GM23338 (cell line): Measurements from ENCODE around the gene CYTH3. TPM values are rescaled to one million over a fixed set of nuclear protein-coding genes. Genes with fewer than 3 reads are reported as not detected.

ENCODE experiments used
- ATAC-seq: fragments of 200-7000 bp; cut with Tn5 transposase; 3 replicates; pipeline ENCODE4 v1.9.1; 2020
- DNase-seq: peaks from one replicate; pipeline ENCODE4 v3.0.0-alpha.2; 2015; ENCODE audit warnings: low spot score
- H2AFZ ChIP-seq: fragments of 200-600 bp; sonication (generic); 2 replicates; pipeline ENCODE4 v1.8.0; 2016; ENCODE audit warnings: antibody characterized with exemption, mild to moderate bottlenecking, moderate library complexity
- H3F3A ChIP-seq: fragments of 200-600 bp; sonication (generic); replicated peaks from 2 replicates; pipeline ENCODE4 v1.8.0; 2017; ENCODE audit warnings: antibody characterized with exemption, mixed run types, low read depth
- H3K27ac ChIP-seq: fragments of 200-600 bp; sonication (generic); 2 replicates; pipeline ENCODE4 v1.6.1; 2016; ENCODE audit warnings: low read depth
- H3K27me3 ChIP-seq: fragments of 200-600 bp; sonication (generic); 2 replicates; pipeline ENCODE4 v1.8.0; 2016; ENCODE audit warnings: mild to moderate bottlenecking, mixed run types, moderate library complexity; ENCODE audit not compliant: insufficient read depth
- H3K36me3 ChIP-seq: fragments of 200-600 bp; sonication (generic); 2 replicates; pipeline ENCODE4 v1.8.0; 2016; ENCODE audit warnings: mild to moderate bottlenecking; ENCODE audit not compliant: insufficient read depth
- H3K4me1 ChIP-seq: fragments of 200-600 bp; sonication (generic); 2 replicates; pipeline ENCODE4 v1.8.0; 2016; ENCODE audit warnings: mild to moderate bottlenecking, moderate library complexity; ENCODE audit not compliant: insufficient read depth
- H3K4me2 ChIP-seq: fragments of 200-600 bp; sonication (generic); 2 replicates; pipeline ENCODE4 v1.7.1; 2017; ENCODE audit warnings: mixed run types
- H3K4me3 ChIP-seq: fragments of 200-600 bp; sonication (generic); 2 replicates; pipeline ENCODE4 v1.6.1; 2016; ENCODE audit warnings: mixed run types
- H3K79me2 ChIP-seq: fragments of 200-600 bp; sonication (generic); replicated peaks from 2 replicates; pipeline ENCODE4 v1.8.0; 2017; ENCODE audit warnings: mild to moderate bottlenecking; ENCODE audit not compliant: insufficient read depth
- H3K9me2 ChIP-seq: fragments of 200-600 bp; sonication (generic); 2 replicates; pipeline ENCODE4 v1.8.0; 2017; ENCODE audit not compliant: insufficient read depth
- H4K20me1 ChIP-seq: fragments of 200-600 bp; sonication (generic); replicated peaks from 2 replicates; pipeline ENCODE4 v1.8.0; 2017; ENCODE audit warnings: mild to moderate bottlenecking; ENCODE audit not compliant: insufficient read depth
- H3K27ac Mint-ChIP-seq: 2 replicates; pipeline ENCODE4 v1.8.0; 2020; ENCODE audit warnings: inconsistent platforms, mild to moderate bottlenecking, moderate library complexity, mixed read lengths
- H3K27me3 Mint-ChIP-seq: 3 replicates; pipeline ENCODE4 v1.8.0; 2022; ENCODE audit warnings: low read depth, mild to moderate bottlenecking, moderate library complexity, mixed read lengths, inconsistent platforms; ENCODE audit not compliant: insufficient read depth, poor library complexity
- H3K36me3 Mint-ChIP-seq: 3 replicates; pipeline ENCODE4 v1.8.0; 2021; ENCODE audit warnings: low read depth, mild to moderate bottlenecking, inconsistent platforms, moderate library complexity, mixed read lengths
- H3K4me1 Mint-ChIP-seq: 3 replicates; pipeline ENCODE4 v1.8.0; 2020; ENCODE audit warnings: mild to moderate bottlenecking, inconsistent platforms, mixed read lengths
- H3K4me3 Mint-ChIP-seq: 3 replicates; pipeline ENCODE4 v1.8.0; 2021; ENCODE audit warnings: moderate library complexity, mild to moderate bottlenecking, inconsistent platforms, mixed read lengths
- H3K9me3 Mint-ChIP-seq: 3 replicates; pipeline ENCODE4 v1.8.0; 2020; ENCODE audit warnings: moderate library complexity, mild to moderate bottlenecking, inconsistent platforms, mixed read lengths
- CREB1 ChIP-seq: fragments of 250-450 bp; sonication (Bioruptor Pico); IDR thresholded peaks from 2 replicates; pipeline ENCODE4 v1.5.0; 2020; ENCODE audit warnings: low read depth, mild to moderate bottlenecking, moderate library complexity
- CTCF ChIP-seq, 2 experiments: fragments of 200-600 bp in 1 of 2; sonication (generic) in 1 of 2; conservative IDR thresholded peaks; 2 replicates each; pipeline versions ENCODE4 v1.5.1 to v1.6.1; 2016 to 2017; ENCODE audit warnings: antibody characterized with exemption in 2 of 2, low read depth in 2 of 2, mild to moderate bottlenecking in 2 of 2, moderate library complexity in 1 of 2
- ETS1 ChIP-seq: IDR thresholded peaks from 2 replicates; pipeline ENCODE4 v1.6.1; 2016; ENCODE audit warnings: antibody characterized with exemption
- EZH2 ChIP-seq: fragments of 200-600 bp; sonication (generic); IDR thresholded peaks from one replicate; pipeline ENCODE4 v1.8.0; 2017; ENCODE audit warnings: antibody characterized with exemption, mild to moderate bottlenecking, low read depth; ENCODE audit not compliant: unreplicated experiment
- EZH2phosphoT487 ChIP-seq: fragments of 200-600 bp; sonication (generic); IDR thresholded peaks from one replicate; pipeline ENCODE4 v1.8.1; 2018; ENCODE audit warnings: antibody characterized with exemption; ENCODE audit not compliant: unreplicated experiment
- JUNB ChIP-seq: IDR thresholded peaks from one replicate; pipeline ENCODE4 v1.6.1; 2016; ENCODE audit warnings: antibody characterized with exemption; ENCODE audit not compliant: unreplicated experiment
- NANOG ChIP-seq: IDR thresholded peaks from 2 replicates; pipeline ENCODE4 v1.6.1; 2016; ENCODE audit warnings: antibody characterized with exemption, borderline replicate concordance
- POLR2AphosphoS5 ChIP-seq: IDR thresholded peaks from 2 replicates; pipeline ENCODE4 v1.6.1; 2016; ENCODE audit warnings: antibody characterized with exemption, low read depth
- REST ChIP-seq: IDR thresholded peaks from one replicate; pipeline ENCODE4 v1.6.1; 2018; ENCODE audit warnings: antibody characterized with exemption; ENCODE audit not compliant: unreplicated experiment
- STAT1 ChIP-seq: IDR thresholded peaks from one replicate; pipeline ENCODE4 v1.6.1; 2016; ENCODE audit warnings: antibody characterized with exemption; ENCODE audit not compliant: unreplicated experiment
- ZNF114 ChIP-seq: fragments of 250-450 bp; sonication (Bioruptor Pico); IDR thresholded peaks from 2 replicates; pipeline ENCODE4 v1.5.0; 2020; ENCODE audit warnings: mild to moderate bottlenecking, moderate library complexity
- ZNF331 ChIP-seq: fragments of 250-450 bp; sonication (Bioruptor Pico); IDR thresholded peaks from 2 replicates; pipeline ENCODE4 v1.5.0; 2020; ENCODE audit warnings: low read depth, mild to moderate bottlenecking, moderate library complexity
- ZNF462 ChIP-seq: fragments of 250-450 bp; sonication (Bioruptor Pico); IDR thresholded peaks from 2 replicates; pipeline ENCODE4 v1.5.0; 2020; ENCODE audit warnings: mild to moderate bottlenecking, moderate library complexity
- polyA plus RNA-seq: library from polyadenylated mRNA; unstranded; fragments of >200 nt; fragmentation: Nextera tagmentation; extraction: Ambion mirVana; gene quantifications from 2 replicates; pipeline ENCODE4 v1.2.1, GENCODE V29; 2016
- total RNA-seq: library from RNA; depleted of rRNA; stranded (reverse); fragments of >200 nt; shearing (Covaris generic); gene quantifications from 2 replicates; pipeline ENCODE4 v1.2.3, GENCODE V29; 2014

CYTH3 gene
- total and polyA plus RNA-seq, 2 experiments from 2014 or later, result 4.6 to 15.3 TPM

- Mint-ChIP-seq H3K4me1 (peaks cover 32% of the 10 kb centered on the region), H3K27ac (no peak overlapping the region), H3K36me3 (no peaks in the 10 kb centered on the region), H3K4me3 (no peak overlapping the region), H3K9me3 (no peaks in the 10 kb centered on the region), H3K27me3 (peaks cover 2% of the 10 kb centered on the region)
- Histone ChIP-seq H3K79me2 (peaks cover 26% of the 10 kb centered on the region), H2AFZ (no peak overlapping the region), H3K4me2 (no peak overlapping the region), H3K4me1 (peaks cover 14% of the 10 kb centered on the region), H3K27ac (no peak overlapping the region), H3K27me3 (no peaks in the 10 kb centered on the region), H4K20me1 (peaks cover under 1% of the 10 kb centered on the region; the same call in 1 of the 2 replicates), H3F3A (no peaks in the 10 kb centered on the region), H3K4me3 (no peak overlapping the region), H3K9me2 (no peaks in the 10 kb centered on the region), H3K36me3 (no peaks in the 10 kb centered on the region)
- DNase-seq, result no peak
- TF ChIP-seq CREB1, result no peak
- no peak for TF ChIP-seq EZH2
- no peak for TF ChIP-seq ZNF462 (CRISPR knock-in tag)
- no peak for TF ChIP-seq NANOG
- no peak for TF ChIP-seq EZH2phosphoT487
- TF ChIP-seq ZNF114 (CRISPR knock-in tag), result no peak
- TF ChIP-seq STAT1, result no peak
- no peak for TF ChIP-seq REST
- TF ChIP-seq ZNF331 (CRISPR knock-in tag), result no peak
- TF ChIP-seq CTCF (conservative IDR thresholded peaks at IDR 0.05; ENCODE audit: low read depth in 2 of 2), result no peak
- TF ChIP-seq POLR2AphosphoS5, result no peak
- no peak for TF ChIP-seq ETS1
- no peak for TF ChIP-seq JUNB
- ATAC-seq, result no peak
Measured at GRCh38 chr7:6232534-6232933, 39.9 kb downstream of the CYTH3 start.
